Spleen (tissue), 11 donors: ENCODE results near the gene PEX7. TPM values are rescaled to one million over a fixed set of nuclear protein-coding genes. Genes with fewer than 3 reads are reported as not detected.

Experiments
- DNase-seq: peaks from one replicate; pipeline ENCODE4 v3.0.0-alpha.2; 2020
- H3K27ac ChIP-seq, 8 donors: fragments of 200-600 bp; sonication (generic) in 7 of 8; 1 replicate in 4 of 8; 2 replicates in 4 of 8; pipeline versions ENCODE4 v1.5.0 to v1.8.0; 2016 to 2021; ENCODE audit warnings: inconsistent platforms in 4 of 8, mild to moderate bottlenecking in 4 of 8, moderate library complexity in 1 of 8
- H3K27me3 ChIP-seq, 7 donors: fragments of 200-600 bp; sonication (generic) in 6 of 7; replicated peaks in 1 of 7; 1 replicate in 4 of 7; 2 replicates in 3 of 7; pipeline versions ENCODE4 v1.5.0 to v1.8.0; 2016 to 2021; ENCODE audit warnings: inconsistent platforms in 3 of 7, mild to moderate bottlenecking in 1 of 7
- H3K36me3 ChIP-seq, 6 donors: fragments of 200-600 bp; sonication (generic) in 5 of 6; 1 replicate in 4 of 6; 2 replicates in 2 of 6; pipeline versions ENCODE4 v1.5.0 to v1.8.0; 2016 to 2021; ENCODE audit warnings: inconsistent platforms in 2 of 6
- H3K4me1 ChIP-seq, 6 donors: fragments of 200-600 bp; sonication (generic) in 5 of 6; 1 replicate in 3 of 6; 2 replicates in 3 of 6; pipeline versions ENCODE4 v1.5.0 to v1.8.0; 2016 to 2021; ENCODE audit warnings: inconsistent platforms in 3 of 6
- H3K4me3 ChIP-seq, 8 donors: fragments of 200-600 bp; sonication (generic) in 7 of 8; 1 replicate in 4 of 8; 2 replicates in 4 of 8; pipeline versions ENCODE4 v1.5.0 to v1.8.0; 2016 to 2021; ENCODE audit warnings: inconsistent platforms in 4 of 8, mild to moderate bottlenecking in 4 of 8, moderate library complexity in 2 of 8
- H3K9me3 ChIP-seq, 8 donors: fragments of 200-600 bp; sonication (generic) in 7 of 8; 1 replicate in 4 of 8; 2 replicates in 4 of 8; pipeline versions ENCODE4 v1.5.0 to v1.8.0; 2016 to 2021; ENCODE audit warnings: inconsistent platforms in 4 of 8
- POLR2A ChIP-seq, 3 donors: fragments of 450-650 bp; IDR thresholded peaks; one replicate each; pipeline ENCODE4 v1.5.1; 2017; ENCODE audit warnings: antibody characterized with exemption in 3 of 3, mild to moderate bottlenecking in 1 of 3
- POLR2AphosphoS5 ChIP-seq, 3 donors: sonication (generic); formaldehyde crosslinking; IDR thresholded peaks; one replicate each; pipeline ENCODE4 v1.5.1; 2017; ENCODE audit warnings: antibody characterized with exemption in 3 of 3
- WGBS, 5 donors: extraction: QIAGEN DNeasy Blood & Tissue Kit in 3 of 5; methylation state at CpG; one replicate each; pipeline versions ENCODE4 v1.1.5 to v1.1.7; 2013 to 2018; 5-methylcytosine and 5-hydroxymethylcytosine counted together
- intact Hi-C: fragments of 100-400 bp; cut with DNase I; formaldehyde crosslinking; loops from one replicate; pipeline ENCODE4 v1.15.0; 2023; ENCODE audit warnings: low total_unique reads
- polyA plus RNA-seq, 3 donors: library from polyadenylated mRNA; stranded (reverse); fragments of 200-250 nt; gene quantifications; one replicate each; pipeline ENCODE4 v1.2.1, GENCODE V29; 2013
- total RNA-seq, 7 donors: library from RNA; depleted of rRNA in 3 of 7; stranded (reverse); fragments of >200 nt in 3 of 7; fragmentation: NEBNext Ultra II Directional in 4 of 7; extraction: Animal tissue kit (Norgen Biotek cat#: 25700) in 4 of 7; gene quantifications; one replicate each; pipeline versions ENCODE4 v1.1.0 to v1.2.1, GENCODE V29; 2016 to 2021
- TF ChIP-seq, protein P1 (sequence below), 11 experiments: fragments of 200-600 bp in 7 of 11; fragments of 450-650 bp in 4 of 11; sonication (generic) in 4 of 11; IDR thresholded peaks in 8 of 11; conservative IDR thresholded peaks in 3 of 11; 1 replicate in 7 of 11; 2 replicates in 4 of 11; pipeline versions ENCODE4 v1.4.0 to v1.8.0; 2016 to 2021; ENCODE audit warnings: antibody characterized with exemption in 11 of 11, inconsistent platforms in 4 of 11, mild to moderate bottlenecking in 1 of 11
- donor health status: healthy with polysubstance abuse.
- donor health status: DM: no; HTN: no; CAD: no; lungs with moderate emphysema.
- donor health status: DM: no; HTN: no; CAD: no.
- donor health status: Bipolar disorder and iron deficiency.
- donor health status: healthy.
- donor health status: DM: no; HTN: no; CAD: no.
- donor health status: DM: yes; HTN: yes; CAD: no.

The PEX7 gene
- total and polyA plus RNA-seq, 10 donors: 2.2 to 6.4 (median 5.0) TPM

DNA sequence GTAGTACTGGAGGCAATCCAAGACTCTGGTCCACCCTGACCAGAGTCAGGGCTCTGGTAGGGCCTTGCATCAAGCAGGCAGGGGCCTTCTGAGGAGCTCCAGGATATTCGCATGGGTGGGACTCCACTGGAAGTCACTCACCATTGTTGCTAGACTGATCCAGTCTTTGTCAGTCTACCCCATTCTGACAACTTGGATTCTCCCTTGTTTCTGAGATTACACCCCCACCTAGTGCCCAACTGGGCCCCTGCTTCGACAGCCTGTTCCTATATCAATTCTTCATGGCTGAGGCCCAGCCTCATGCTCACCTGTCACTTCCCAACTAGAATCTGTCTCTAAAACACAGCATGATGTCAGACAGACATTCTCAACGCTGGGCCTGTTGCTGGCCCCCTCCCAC lies 104.9 kb downstream of the PEX7 start:
- intact Hi-C loops: no loop called here
- Histone ChIP-seq H3K9me3 (no peaks in the 10 kb centered on the region), H3K27ac (no peak overlapping the region), H3K4me1 (peaks cover 14 to 18% (median 16%) of the 10 kb centered on the region in 6 donors), H3K36me3 (no peaks in the 10 kb centered on the region), H3K27me3 (peaks cover 0 to 47% (median 25%) of the 10 kb centered on the region in 7 donors), H3K4me3 (no peak overlapping the region)
- DNase-seq: no peak
- TF ChIP-seq, protein P1, sequence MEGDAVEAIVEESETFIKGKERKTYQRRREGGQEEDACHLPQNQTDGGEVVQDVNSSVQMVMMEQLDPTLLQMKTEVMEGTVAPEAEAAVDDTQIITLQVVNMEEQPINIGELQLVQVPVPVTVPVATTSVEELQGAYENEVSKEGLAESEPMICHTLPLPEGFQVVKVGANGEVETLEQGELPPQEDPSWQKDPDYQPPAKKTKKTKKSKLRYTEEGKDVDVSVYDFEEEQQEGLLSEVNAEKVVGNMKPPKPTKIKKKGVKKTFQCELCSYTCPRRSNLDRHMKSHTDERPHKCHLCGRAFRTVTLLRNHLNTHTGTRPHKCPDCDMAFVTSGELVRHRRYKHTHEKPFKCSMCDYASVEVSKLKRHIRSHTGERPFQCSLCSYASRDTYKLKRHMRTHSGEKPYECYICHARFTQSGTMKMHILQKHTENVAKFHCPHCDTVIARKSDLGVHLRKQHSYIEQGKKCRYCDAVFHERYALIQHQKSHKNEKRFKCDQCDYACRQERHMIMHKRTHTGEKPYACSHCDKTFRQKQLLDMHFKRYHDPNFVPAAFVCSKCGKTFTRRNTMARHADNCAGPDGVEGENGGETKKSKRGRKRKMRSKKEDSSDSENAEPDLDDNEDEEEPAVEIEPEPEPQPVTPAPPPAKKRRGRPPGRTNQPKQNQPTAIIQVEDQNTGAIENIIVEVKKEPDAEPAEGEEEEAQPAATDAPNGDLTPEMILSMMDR (IDR thresholded peaks at IDR 0.05 in 8 of 11, conservative IDR thresholded peaks at IDR 0.05 in 3 of 11): peak in 5 of 11 experiments; percentile 14 to 28 (median 25)
- TF ChIP-seq POLR2AphosphoS5 (IDR thresholded peaks at IDR 0.05) (no peak), POLR2A (IDR thresholded peaks at IDR 0.05) (no peak)
- WGBS, 5 donors: 64 to 90% (median 82%) methylated on average over 2 to 3 of the region's 3 CpGs

GRCh38 chr6:136930528-136930927 lies 108.1 kb downstream of the PEX7 start:
- peaks cover 0 to 28% (median 0%) of the 10 kb centered on the region in 7 donors for H3K27me3 ChIP-seq
- 89 to 94% (median 93%) methylated on average over 4 of the region's 4 CpGs for WGBS, 5 donors
- no peak for DNase-seq
- H3K4me1 ChIP-seq: no peaks in the 10 kb centered on the region
- H3K27ac ChIP-seq: no peak overlapping the region
- no peaks in the 10 kb centered on the region for H3K36me3 ChIP-seq
- no peak overlapping the region for H3K4me3 ChIP-seq
- TF ChIP-seq POLR2A (IDR thresholded peaks at IDR 0.05) (no peak), POLR2AphosphoS5 (IDR thresholded peaks at IDR 0.05) (no peak)
- TF ChIP-seq, protein P1 (IDR thresholded peaks at IDR 0.05 in 8 of 11, conservative IDR thresholded peaks at IDR 0.05 in 3 of 11): no peak
- H3K9me3 ChIP-seq: no peaks in the 10 kb centered on the region
- intact Hi-C loops: no loop called here

GRCh38 chr6:136932599-136932998 lies 110.2 kb downstream of the PEX7 start:
- Histone ChIP-seq H3K27ac (no peak overlapping the region), H3K9me3 (no peaks in the 10 kb centered on the region), H3K4me1 (no peaks in the 10 kb centered on the region), H3K36me3 (no peaks in the 10 kb centered on the region), H3K4me3 (no peak overlapping the region), H3K27me3 (peaks cover 0 to 36% (median 0%) of the 10 kb centered on the region in 7 donors)
- intact Hi-C loops: no loop called here
- 82 to 91% (median 86%) methylated on average over 2 of the region's 2 CpGs for WGBS, 5 donors
- no peak for TF ChIP-seq POLR2AphosphoS5 (IDR thresholded peaks at IDR 0.05)
- TF ChIP-seq, protein P1 (IDR thresholded peaks at IDR 0.05 in 8 of 11, conservative IDR thresholded peaks at IDR 0.05 in 3 of 11): no peak
- no peak for TF ChIP-seq POLR2A (IDR thresholded peaks at IDR 0.05)
- DNase-seq: no peak

GRCh38 chr6:136945072-136945471 lies 122.7 kb downstream of the PEX7 start:
- Histone ChIP-seq H3K27ac (no peak overlapping the region), H3K36me3 (no peaks in the 10 kb centered on the region), H3K4me1 (no peaks in the 10 kb centered on the region), H3K9me3 (peaks cover 0 to 11% (median 6%) of the 10 kb centered on the region in 8 donors), H3K4me3 (no peak overlapping the region), H3K27me3 (peaks cover 0 to 9% (median 0%) of the 10 kb centered on the region in 7 donors)
- TF ChIP-seq POLR2AphosphoS5 (IDR thresholded peaks at IDR 0.05): no peak
- no peak for TF ChIP-seq POLR2A (IDR thresholded peaks at IDR 0.05)
- TF ChIP-seq, protein P1 (IDR thresholded peaks at IDR 0.05 in 8 of 11, conservative IDR thresholded peaks at IDR 0.05 in 3 of 11): no peak
- intact Hi-C loops: no loop called here
- WGBS, 5 donors: 59 to 75% (median 69%) methylated on average over 1 of the region's 1 CpG
- DNase-seq: no peak
